Fibroblast of mammary gland (primary cell): Measurements from ENCODE around the gene ARHGDIA.
A peak's percentile ranks its signal among the peaks of the same experiment; 100 is the strongest.

Experiments
- DNase-seq: peaks from one replicate; pipeline ENCODE4 v3.0.0-alpha.2; 2010; ENCODE audit warnings: low read depth
- H3K4me3 ChIP-seq: 2 replicates; pipeline ENCODE4 v1.5.1; 2011; ENCODE audit warnings: low read depth, mild to moderate bottlenecking, low read length, moderate library complexity; ENCODE audit not compliant: control insufficient read depth
- CTCF ChIP-seq: conservative IDR thresholded peaks from 2 replicates; pipeline ENCODE4 v1.5.1; 2011; ENCODE audit warnings: low read depth, low read length, inconsistent platforms; ENCODE audit not compliant: control insufficient read depth, insufficient read depth

ARHGDIA gene

DNA sequence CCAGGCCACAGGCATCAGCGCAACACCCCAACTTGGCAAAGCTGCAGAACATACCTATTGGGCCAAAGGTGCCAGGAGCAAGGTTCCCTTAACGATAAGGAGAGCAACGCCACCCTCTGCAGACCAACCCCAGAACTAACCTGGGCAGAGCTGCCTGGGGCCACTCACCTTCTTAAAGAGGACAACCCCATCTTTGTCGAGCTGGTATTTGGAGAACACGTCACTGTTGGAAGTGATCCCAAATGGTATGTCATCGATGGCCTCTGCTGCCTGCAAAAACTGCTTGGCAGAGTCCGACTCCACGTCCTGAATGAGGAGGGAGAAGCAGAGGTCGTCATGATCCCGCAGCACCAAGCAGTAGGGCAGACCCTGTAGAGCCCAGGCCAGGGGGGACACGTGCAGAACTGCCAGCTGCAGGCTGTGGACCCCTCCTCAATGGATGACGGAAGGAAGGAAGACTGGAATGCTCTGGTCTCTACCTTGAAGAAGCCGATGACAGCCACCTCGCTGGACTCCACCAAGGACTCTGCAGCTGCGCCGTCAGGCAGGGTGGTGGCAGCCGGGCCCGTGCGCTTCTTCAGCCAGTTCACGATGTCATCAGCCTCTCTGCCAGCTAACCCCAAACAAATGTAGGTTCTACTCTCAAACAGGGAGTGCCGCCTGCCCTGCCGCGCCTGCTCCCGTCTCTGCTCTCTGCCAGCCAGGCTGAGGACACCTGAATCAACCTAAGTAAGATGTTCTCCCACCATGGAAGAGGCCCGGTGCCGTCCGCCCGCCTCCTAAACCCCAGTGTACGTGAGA lies 16.0 kb downstream of the ARHGDIA start:
- peak; percentile 82 for DNase-seq
- no peak overlapping the region for H3K4me3 ChIP-seq
- no peak for TF ChIP-seq CTCF

DNA sequence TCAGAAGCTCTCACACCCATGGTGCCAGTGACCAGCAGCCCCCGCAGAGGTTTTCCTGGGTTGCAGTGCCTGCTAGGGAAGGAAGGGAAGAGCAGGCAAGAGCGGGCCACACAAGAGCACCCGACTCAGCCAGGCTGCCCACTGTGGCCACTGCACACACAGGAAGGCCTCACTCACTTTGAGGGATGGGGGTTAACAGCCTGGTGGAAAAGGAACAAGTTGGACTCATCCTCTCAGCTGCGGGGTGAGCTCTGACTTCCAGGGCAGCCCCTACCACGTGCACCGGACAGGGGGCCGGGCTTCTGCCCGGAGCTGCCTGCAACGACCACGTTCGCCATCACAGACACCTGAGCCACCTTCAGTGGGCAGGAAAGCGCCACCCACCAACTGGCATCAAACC lies 18.9 kb downstream of the ARHGDIA start:
- DNase-seq = no peak
- TF ChIP-seq CTCF = no peak
- H3K4me3 ChIP-seq = no peak overlapping the region

GRCh38 chr17:81851423-81851822 lies 19.7 kb downstream of the ARHGDIA start:
- no peak for DNase-seq
- TF ChIP-seq CTCF = no peak
- no peak overlapping the region for H3K4me3 ChIP-seq

DNA sequence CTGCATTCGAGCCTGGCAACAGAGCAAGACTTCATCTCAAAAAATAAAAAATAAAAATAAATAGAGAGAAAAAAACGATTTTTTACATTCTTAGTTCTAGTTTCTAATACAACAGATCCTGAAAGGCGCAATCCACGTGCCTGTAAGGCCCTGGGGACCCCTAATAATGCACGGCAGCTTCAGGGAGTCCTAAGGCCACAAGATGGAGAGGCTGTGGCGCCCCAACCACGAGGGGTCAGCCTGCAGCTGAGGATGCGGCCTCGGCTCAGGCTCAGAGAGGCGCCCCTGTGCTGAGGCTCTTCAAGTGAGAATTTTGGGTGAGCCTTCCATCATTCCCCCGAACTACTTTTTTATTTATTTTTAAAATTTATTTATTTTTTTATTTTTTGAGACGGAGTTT lies 21.7 kb downstream of the ARHGDIA start:
- TF ChIP-seq CTCF = no peak
- DNase-seq = no peak
- H3K4me3 ChIP-seq = no peak overlapping the region

DNA sequence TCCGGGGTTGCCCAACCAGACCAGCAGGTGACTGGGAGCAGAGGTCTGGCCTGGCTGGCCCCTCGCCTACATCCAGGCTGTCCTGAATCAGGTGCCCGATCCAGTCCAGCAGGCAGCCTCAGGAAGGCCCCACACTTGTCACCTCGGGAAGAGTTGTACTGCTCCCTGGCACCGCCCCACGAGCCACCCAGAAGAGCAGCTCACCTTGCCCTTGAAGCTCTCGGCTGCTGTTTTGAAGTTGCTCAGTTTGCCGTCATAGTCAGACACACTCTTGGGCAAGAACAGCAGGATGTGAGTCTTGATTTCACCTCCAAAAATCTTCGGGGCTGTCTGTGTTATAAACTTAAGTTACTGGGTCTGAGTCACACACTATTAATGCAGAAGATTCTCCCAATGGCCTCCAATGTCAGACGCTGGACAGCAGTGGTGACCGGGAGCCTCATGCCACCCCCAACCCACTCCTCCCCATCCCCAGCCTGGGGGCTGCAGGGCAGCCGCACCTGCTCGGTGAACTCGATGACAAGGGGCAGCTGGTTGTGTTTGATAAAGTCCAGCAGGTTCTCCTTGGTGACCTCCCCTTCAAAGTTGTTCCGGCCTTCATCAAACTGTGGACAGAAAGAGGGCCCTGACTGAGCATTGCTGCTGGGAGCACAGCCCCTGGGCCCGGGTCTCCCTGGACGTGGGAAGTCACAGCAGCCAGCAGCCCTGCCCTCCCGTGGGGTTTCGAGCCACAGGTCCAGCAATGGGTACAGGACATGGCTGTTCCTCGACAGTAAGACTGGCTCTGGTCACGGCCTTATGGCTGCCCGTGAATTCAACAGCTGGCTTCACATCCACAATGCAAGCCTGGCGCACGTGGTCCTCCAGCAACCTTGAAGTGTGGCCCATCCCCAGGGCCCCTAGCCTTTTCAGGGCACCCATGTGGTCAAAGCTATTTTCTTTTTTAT lies 24.1 kb downstream of the ARHGDIA start:
- no peak for TF ChIP-seq CTCF
- DNase-seq = peak; percentile 41
- no peak overlapping the region for H3K4me3 ChIP-seq

DNA sequence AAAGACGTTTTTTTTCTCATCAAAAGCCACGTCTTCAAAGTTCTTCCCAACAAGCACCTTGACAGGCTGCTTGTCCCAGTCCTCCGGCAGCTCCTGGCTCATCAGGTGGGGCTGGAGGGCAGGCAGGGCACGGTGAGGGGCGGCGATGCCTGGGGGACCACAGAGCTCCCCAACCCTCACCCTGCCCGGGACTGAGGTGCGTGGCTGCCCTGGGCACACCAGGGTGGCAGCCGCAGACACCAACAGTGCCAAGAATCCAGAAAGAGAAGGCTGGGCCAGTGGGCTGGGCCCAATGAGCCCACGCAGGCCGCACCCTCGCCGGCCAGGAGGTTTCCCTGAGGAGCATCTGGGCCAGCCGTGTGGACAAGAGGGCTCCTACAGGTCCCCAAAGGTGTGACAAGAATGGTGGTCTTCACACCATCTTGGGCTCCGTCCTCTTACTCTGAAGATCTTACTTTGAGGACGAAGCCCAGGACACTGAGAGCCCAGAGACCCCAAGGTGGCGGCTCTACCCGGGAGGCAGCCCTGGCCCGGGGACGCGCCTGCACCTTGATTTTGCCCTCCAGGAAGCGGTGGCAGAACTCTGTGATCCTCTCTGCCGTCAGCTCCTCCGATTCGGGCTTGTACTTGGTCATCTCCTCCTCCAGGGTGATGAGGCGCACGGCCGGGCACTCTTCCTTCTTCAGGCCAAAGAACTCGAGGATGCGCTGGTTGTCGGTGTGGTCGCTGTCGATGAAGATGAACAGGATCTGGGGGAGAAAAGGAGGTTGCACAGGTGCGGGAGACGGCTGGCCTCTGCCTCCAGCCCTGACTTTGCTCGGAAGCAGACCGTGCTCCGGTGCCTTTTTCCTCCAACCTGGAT lies 25.0 kb downstream of the ARHGDIA start:
- no peak for TF ChIP-seq CTCF
- no peak overlapping the region for H3K4me3 ChIP-seq
- no peak for DNase-seq
